Upper lobe of left lung (tissue), 6 donors: Measurements from ENCODE around the gene KCNJ11. TPM values are rescaled to one million over a fixed set of nuclear protein-coding genes. Genes with fewer than 3 reads are reported as not detected.
A peak's percentile ranks its signal among the peaks of the same experiment; 100 is the strongest.

Source experiments
- ATAC-seq, 2 donors: fragments of 200-7000 bp; cut with Tn5 transposase; one replicate each; pipeline ENCODE4 v1.9.1; 2022; ENCODE audit warnings: mild to moderate bottlenecking in 2 of 2, moderate library complexity in 2 of 2; ENCODE audit not compliant: low FRiP score in 2 of 2
- DNase-seq, 2 donors: peaks; one replicate each; pipeline ENCODE4 v3.0.0-alpha.2; 2019 to 2020
- H3K27ac ChIP-seq, 4 donors: fragments of 200-600 bp; sonication (generic); one replicate each; pipeline ENCODE4 v1.5.1; 2016 to 2019
- H3K27me3 ChIP-seq, 4 donors: fragments of 200-600 bp; sonication (generic); one replicate each; pipeline ENCODE4 v1.5.1; 2017 to 2019
- H3K36me3 ChIP-seq, 4 donors: fragments of 200-600 bp; sonication (generic); one replicate each; pipeline ENCODE4 v1.5.1; 2016 to 2019
- H3K4me1 ChIP-seq, 4 donors: fragments of 200-600 bp; sonication (generic); one replicate each; pipeline ENCODE4 v1.5.1; 2018 to 2019
- H3K4me3 ChIP-seq, 4 donors: fragments of 200-600 bp; sonication (generic); one replicate each; pipeline ENCODE4 v1.5.1; 2017 to 2019; ENCODE audit warnings: mild to moderate bottlenecking in 2 of 4, moderate library complexity in 1 of 4
- H3K9me3 ChIP-seq, 4 donors: fragments of 200-600 bp; sonication (generic); one replicate each; pipeline ENCODE4 v1.5.1; 2018 to 2019
- CTCF ChIP-seq, 6 experiments: fragments of 450-650 bp in 4 of 6; fragments of 200-600 bp in 2 of 6; sonication (generic) in 2 of 6; IDR thresholded peaks; one replicate each; pipeline ENCODE4 v1.5.1; 2016 to 2019; ENCODE audit warnings: antibody characterized with exemption in 6 of 6
- EP300 ChIP-seq, 4 donors: sonication (generic); formaldehyde crosslinking; IDR thresholded peaks; one replicate each; pipeline ENCODE4 v1.5.1; 2017; ENCODE audit warnings: antibody characterized with exemption in 4 of 4, control low read depth in 2 of 4
- POLR2A ChIP-seq, 4 donors: fragments of 450-650 bp; IDR thresholded peaks; one replicate each; pipeline ENCODE4 v1.5.1; 2016 to 2017; ENCODE audit warnings: antibody characterized with exemption in 4 of 4, mild to moderate bottlenecking in 2 of 4
- POLR2AphosphoS5 ChIP-seq, 2 donors: sonication (generic); formaldehyde crosslinking; IDR thresholded peaks; one replicate each; pipeline ENCODE4 v1.5.1; 2017; ENCODE audit warnings: antibody characterized with exemption in 2 of 2
- WGBS, 2 donors: methylation state at CpG; one replicate each; pipeline ENCODE4 v1.1.5; 2017 to 2018; 5-methylcytosine and 5-hydroxymethylcytosine counted together
- total RNA-seq, 6 donors: library from RNA; depleted of rRNA in 4 of 6; stranded (reverse); fragments of >200 nt in 4 of 6; gene quantifications; one replicate each; pipeline versions ENCODE4 v1.1.0 to v1.2.1, GENCODE V29; 2016 to 2021
- donor health status: DM: no; HTN: no; CAD: no; lungs with moderate emphysema.
- donor health status: DM: no; HTN: yes; CAD: no; lungs with severe emphysema.

KCNJ11 gene
- total RNA-seq, 6 donors from 2014 or later, result 2.6 to 9.5 (median 5.7) TPM

- Histone ChIP-seq H3K27me3 (no peaks in the 10 kb centered on the region), H3K4me1 (peaks cover 18 to 33% (median 19%) of the 10 kb centered on the region in 4 donors), H3K36me3 (no peaks in the 10 kb centered on the region), H3K9me3 (no peaks in the 10 kb centered on the region), H3K27ac (peak overlapping the region in 2 of 4 donors; percentile 41 to 61), H3K4me3 (no peak overlapping the region)
- WGBS, 2 donors, result 64 to 73% methylated on average over 14 to 15 of the region's 15 CpGs
- ATAC-seq (peak; percentile 25 to 76), DNase-seq (peak in 1 of 2 donors; percentile 74)
- TF ChIP-seq CTCF (IDR thresholded peaks at IDR 0.05) (no peak), EP300 (IDR thresholded peaks at IDR 0.05) (no peak), POLR2AphosphoS5 (IDR thresholded peaks at IDR 0.05) (no peak), POLR2A (IDR thresholded peaks at IDR 0.05) (no peak)
These were observed 25.2 kb upstream of the KCNJ11 start for GRCh38 chr11:17413414-17414316.

- TF ChIP-seq POLR2AphosphoS5 (IDR thresholded peaks at IDR 0.05) (no peak), CTCF (IDR thresholded peaks at IDR 0.05) (no peak), EP300 (IDR thresholded peaks at IDR 0.05) (no peak), POLR2A (IDR thresholded peaks at IDR 0.05) (no peak)
- DNase-seq (no peak), ATAC-seq (no peak)
- Histone ChIP-seq H3K27ac (peak overlapping the region in 1 of 4 donors; percentile 41), H3K27me3 (no peaks in the 10 kb centered on the region), H3K9me3 (no peaks in the 10 kb centered on the region), H3K4me3 (no peak overlapping the region), H3K36me3 (no peaks in the 10 kb centered on the region), H3K4me1 (peaks cover 18 to 33% (median 19%) of the 10 kb centered on the region in 4 donors)
- WGBS, 2 donors, result 78 to 79% methylated on average over 9 of the region's 9 CpGs
These were observed 24.2 kb upstream of the KCNJ11 start for GRCh38 chr11:17412488-17413180.

GRCh38 chr11:17411418-17411817 is 23.0 kb upstream of the KCNJ11 start:
- no peak overlapping the region for H3K4me3 ChIP-seq
- WGBS, 2 donors, result 63 to 73% methylated on average over 6 of the region's 6 CpGs
- ATAC-seq (no peak), DNase-seq (no peak)
- no peaks in the 10 kb centered on the region for H3K36me3 ChIP-seq
- no peak for TF ChIP-seq EP300 (IDR thresholded peaks at IDR 0.05)
- no peaks in the 10 kb centered on the region for H3K9me3 ChIP-seq
- H3K27me3 ChIP-seq, result no peaks in the 10 kb centered on the region
- H3K4me1 ChIP-seq, result peaks cover 25 to 42% (median 27%) of the 10 kb centered on the region in 4 donors
- peak overlapping the region in 3 of 4 donors; percentile 44 to 74 (median 70) for H3K27ac ChIP-seq

GRCh38 chr11:17410606-17411379 is 22.3 kb upstream of the KCNJ11 start:
- H3K4me3 ChIP-seq, result no peak overlapping the region
- peak overlapping the region in 3 of 4 donors; percentile 44 to 74 (median 70) for H3K27ac ChIP-seq
- DNase-seq (peak in 1 of 2 donors; percentile 49), ATAC-seq (no peak)
- H3K36me3 ChIP-seq, result no peaks in the 10 kb centered on the region
- TF ChIP-seq CTCF (IDR thresholded peaks at IDR 0.05) (no peak), POLR2A (IDR thresholded peaks at IDR 0.05) (no peak), EP300 (IDR thresholded peaks at IDR 0.05) (peak in 2 of 4 donors; percentile 81 to 98), POLR2AphosphoS5 (IDR thresholded peaks at IDR 0.05) (peak; percentile 33 to 96)
- peaks cover 31 to 47% (median 33%) of the 10 kb centered on the region in 4 donors for H3K4me1 ChIP-seq
- WGBS, 2 donors, result 36 to 44% methylated on average over 11 of the region's 11 CpGs
- no peaks in the 10 kb centered on the region for H3K9me3 ChIP-seq
- no peaks in the 10 kb centered on the region for H3K27me3 ChIP-seq
